ENCODE measurements around the gene SLC29A4.
"Not testable (repeated sequence)": the region's sequence is repeated elsewhere in the genome, so short reads cannot be mapped to it uniquely, and the experiment has no call there.

Gene SLC29A4

DNA sequence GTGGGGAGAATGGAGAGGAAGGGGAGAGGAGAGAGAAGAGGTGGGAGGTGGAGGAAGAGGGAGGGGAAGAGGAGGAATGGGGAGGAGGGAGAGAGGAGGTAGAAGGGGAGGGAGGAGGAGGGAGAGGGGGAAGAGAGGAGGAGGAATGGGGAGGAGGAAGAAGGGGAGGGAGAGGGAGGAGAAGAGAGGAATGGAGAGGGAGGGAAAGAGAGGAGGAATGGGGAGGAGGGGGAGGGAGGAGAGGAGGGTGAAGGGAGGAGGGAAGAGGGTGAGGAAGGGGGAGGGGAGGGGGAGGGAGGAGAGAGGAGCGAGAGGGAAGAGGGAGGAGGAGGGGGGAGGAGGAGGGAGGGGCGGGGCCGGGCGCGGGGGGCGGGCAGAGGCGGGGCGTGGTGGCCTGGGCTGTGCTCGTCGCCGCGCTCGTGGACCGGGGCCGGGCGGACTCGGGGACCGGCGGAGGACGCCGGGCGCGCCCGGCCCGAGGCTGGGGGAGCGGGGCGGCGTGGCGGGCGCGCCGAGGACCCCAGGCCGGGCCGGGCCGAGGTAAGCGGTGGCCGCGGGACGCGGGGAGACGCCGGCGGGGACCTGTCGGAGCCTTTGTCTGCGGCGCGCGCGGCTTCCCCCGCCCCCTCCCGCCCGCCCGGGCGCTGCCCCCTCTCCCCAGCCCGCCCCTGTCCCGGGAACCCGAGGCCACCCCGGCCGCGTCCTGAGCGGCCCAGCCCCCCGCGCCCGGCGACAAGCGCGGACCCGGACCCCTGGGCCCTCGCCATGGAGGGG is at the start of gene SLC29A4:
Gene SLC29A4 (plus strand): TSS at position 401 of the 774 bp plus-strand sequence. CDS start 4,874 bp downstream, outside the sequence.
- DNase-seq: peak; percentile 64

GRCh38 chr7:5234852-5235831 is 47.6 kb upstream of the SLC29A4 start:
- DNase-seq: no peak

- DNase-seq: no peak
Observed at GRCh38 chr7:5237286-5237685, 45.5 kb upstream of the SLC29A4 start.

DNA sequence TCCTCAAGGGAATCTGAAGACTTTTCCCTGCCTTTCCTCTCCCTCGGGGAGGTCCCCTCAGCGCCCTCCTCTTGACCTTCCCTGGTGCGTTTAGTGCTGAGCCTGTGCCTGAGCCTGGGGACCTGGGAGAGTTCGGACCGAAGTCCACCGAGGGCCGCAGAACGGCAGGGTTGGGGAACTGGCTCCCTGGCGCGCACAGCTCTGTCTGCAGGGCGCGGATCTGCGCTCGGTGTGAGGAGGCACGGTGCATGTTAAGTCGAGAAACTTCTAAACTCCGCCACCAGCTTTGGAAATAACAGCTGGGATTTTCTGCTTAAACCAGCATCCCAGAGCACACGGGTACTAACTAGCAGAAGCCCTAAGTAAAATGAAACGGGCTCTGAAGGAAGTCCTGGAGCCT is 44.2 kb upstream of the SLC29A4 start:
- DNase-seq: no peak

GRCh38 chr7:5243261-5243660 is 39.5 kb upstream of the SLC29A4 start:
- DNase-seq: no peak

DNA sequence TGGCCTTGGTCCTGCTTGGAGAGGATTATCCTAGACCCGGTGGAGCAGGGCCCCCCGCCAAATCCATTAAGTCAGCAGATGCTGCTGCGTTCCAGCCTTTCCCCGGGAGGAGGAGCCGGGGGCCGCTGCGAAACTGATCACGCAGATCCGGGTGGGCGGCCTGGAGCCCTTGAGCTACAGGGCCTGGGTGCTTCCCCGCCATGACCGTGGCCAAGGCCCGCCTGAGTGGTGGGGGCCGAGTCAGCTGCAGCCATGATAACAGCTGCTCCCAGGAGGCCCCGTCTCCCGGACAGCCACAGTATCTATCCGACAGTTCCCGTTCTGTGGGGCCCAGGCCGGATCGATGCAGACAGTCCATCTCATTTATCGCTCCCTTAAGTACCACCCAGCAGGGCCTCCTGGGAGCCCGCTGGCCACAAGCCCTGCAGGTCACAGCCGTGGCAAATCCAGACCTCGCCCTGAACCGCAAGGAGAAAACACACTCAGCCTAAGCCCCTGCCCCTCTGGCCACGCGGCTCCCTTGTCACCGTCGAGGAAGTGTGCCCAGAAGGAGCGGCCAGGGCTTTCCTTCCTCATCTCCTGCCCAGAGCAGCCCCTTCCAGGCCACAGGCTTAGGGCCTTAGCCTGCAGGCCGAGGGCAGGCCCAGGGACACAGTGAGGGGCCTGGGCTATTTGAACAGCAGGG is 34.4 kb upstream of the SLC29A4 start:
- DNase-seq: no peak

GRCh38 chr7:5250787-5251186 is 32.0 kb upstream of the SLC29A4 start:
- DNase-seq: not testable (repeated sequence)

GRCh38 chr7:5253529-5253928 is 29.2 kb upstream of the SLC29A4 start:
- not testable (repeated sequence) for DNase-seq

GRCh38 chr7:5254371-5254770 is 28.4 kb upstream of the SLC29A4 start:
- not testable (repeated sequence) for DNase-seq

DNA sequence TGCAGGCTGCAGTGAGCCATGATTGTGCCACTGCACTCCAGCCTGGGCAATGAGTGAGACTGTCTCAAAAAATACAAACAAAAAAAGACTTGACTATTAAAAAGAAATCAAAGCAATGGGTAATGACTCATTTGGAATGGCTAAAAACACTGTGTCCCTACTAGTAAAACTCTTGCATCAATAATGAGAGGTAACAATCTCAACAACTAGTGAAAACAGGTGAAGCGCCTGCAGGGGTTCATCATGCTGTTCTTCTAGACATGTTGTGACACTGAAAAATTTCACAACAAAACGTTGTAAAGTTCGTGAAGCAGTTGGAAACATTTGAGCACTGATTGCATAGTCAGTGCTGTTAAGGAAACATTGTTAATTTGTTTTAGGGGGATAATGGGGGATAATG is 26.9 kb upstream of the SLC29A4 start:
- DNase-seq: peak; percentile 18

DNA sequence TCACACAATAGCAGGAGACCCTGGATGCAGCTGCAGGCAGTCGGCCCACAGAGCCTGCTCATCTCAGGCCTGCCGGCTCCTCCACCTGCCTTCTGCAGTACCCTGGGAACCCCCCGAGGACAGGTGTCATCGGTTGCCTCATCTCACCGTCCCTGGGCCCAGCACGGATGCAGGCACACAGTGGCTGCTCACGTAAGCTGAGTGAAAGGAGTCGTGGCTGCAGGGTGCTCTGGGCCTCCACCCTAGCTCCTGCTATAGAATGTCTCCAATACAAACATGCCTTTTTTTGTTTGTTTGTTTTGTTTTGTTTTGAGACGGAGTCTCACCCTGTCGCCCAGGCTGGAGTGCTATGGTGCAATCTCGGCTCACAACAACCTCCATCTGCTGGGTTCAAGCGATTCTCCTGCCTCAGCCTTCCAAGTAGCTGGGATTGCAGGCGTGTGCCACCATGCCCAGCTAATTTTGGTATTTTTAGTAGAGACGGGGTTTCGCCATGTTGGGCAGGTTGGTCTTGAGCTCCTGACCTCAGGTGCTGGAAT is 22.1 kb upstream of the SLC29A4 start:
- not testable (repeated sequence) for DNase-seq

- DNase-seq: not testable (repeated sequence)
Observed at GRCh38 chr7:5263066-5263465, 19.7 kb upstream of the SLC29A4 start.

GRCh38 chr7:5265320-5266190 is 17.2 kb upstream of the SLC29A4 start:
- no peak for DNase-seq

GRCh38 chr7:5266191-5267028 is 16.3 kb upstream of the SLC29A4 start:
- peak; percentile 10 for DNase-seq

GRCh38 chr7:5267829-5268228 is 14.9 kb upstream of the SLC29A4 start:
- not testable (repeated sequence) for DNase-seq

DNA sequence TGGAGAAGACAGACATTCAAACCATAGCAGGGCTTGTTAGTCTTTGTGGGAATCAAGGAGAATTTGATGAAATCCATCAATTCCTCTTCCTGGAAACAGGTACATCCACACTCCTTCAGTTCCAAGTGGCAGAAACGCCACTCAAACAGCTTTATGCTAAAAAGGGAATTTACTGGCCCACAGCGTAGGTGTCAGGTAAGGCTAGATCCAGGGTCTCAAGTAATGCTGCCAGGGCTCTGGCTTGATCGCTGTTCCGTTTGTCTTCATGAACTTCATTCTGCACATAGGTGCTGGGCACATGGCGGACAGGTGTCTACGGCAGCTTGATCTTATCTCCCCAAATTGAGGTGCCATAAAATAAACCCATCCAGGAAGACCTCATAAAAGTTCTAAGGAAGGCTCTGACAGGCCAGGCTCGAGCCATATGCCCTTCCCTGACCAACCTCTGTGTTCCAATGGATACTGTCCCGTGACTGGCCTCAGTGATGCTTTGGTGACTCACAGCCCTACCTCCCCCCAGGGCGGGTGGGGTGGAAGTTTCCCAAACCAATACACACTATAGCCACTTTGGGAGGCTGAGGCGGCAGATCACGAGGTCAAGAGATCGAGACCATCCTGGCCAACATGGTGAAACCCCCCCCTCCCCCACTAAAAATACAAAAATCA is 12.6 kb upstream of the SLC29A4 start:
- DNase-seq: not testable (repeated sequence)

- DNase-seq: no peak
Observed at GRCh38 chr7:5270788-5271187, 12.0 kb upstream of the SLC29A4 start.

GRCh38 chr7:5273831-5274405 is 8.8 kb upstream of the SLC29A4 start:
- peak; percentile 79 for DNase-seq

GRCh38 chr7:5274441-5274840 is 8.3 kb upstream of the SLC29A4 start:
- DNase-seq: no peak

GRCh38 chr7:5274985-5275431 is 7.7 kb upstream of the SLC29A4 start:
- DNase-seq: peak; percentile 30
